Skeletal muscle tissue (tissue), 4 donors: ENCODE results near the gene UGT2B7. TPM values are rescaled to one million over a fixed set of nuclear protein-coding genes. Genes with fewer than 3 reads are reported as not detected.
"Not testable (repeated sequence)": the region's sequence is repeated elsewhere in the genome, so short reads cannot be mapped to it uniquely, and the experiment has no call there.

ENCODE experiments used
- H3K27ac ChIP-seq: one replicate; pipeline ENCODE4 v1.7.0; 2013; ENCODE audit warnings: mild to moderate bottlenecking, low read depth, low read length, inconsistent platforms
- H3K27me3 ChIP-seq, 3 donors: one replicate each; pipeline ENCODE4 v1.7.0; 2013; ENCODE audit warnings: low read length in 3 of 3; ENCODE audit not compliant: control insufficient read depth in 3 of 3, insufficient read depth in 3 of 3
- H3K36me3 ChIP-seq, 3 donors: one replicate each; pipeline ENCODE4 v1.7.0; 2013; ENCODE audit warnings: low read length in 3 of 3; ENCODE audit not compliant: control insufficient read depth in 3 of 3, insufficient read depth in 3 of 3
- H3K4me1 ChIP-seq, 3 donors: one replicate each; pipeline ENCODE4 v1.7.0; 2013; ENCODE audit warnings: low read length in 3 of 3, mild to moderate bottlenecking in 3 of 3; ENCODE audit not compliant: control insufficient read depth in 3 of 3, insufficient read depth in 3 of 3
- H3K4me3 ChIP-seq, 3 donors: one replicate each; pipeline ENCODE4 v1.7.0; 2013; ENCODE audit warnings: low read length in 3 of 3
- H3K9ac ChIP-seq, 3 donors: one replicate each; pipeline ENCODE4 v1.7.0; 2013; ENCODE audit warnings: low read length in 3 of 3, mild to moderate bottlenecking in 3 of 3, moderate library complexity in 2 of 3, low read depth in 1 of 3
- H3K9me3 ChIP-seq, 3 donors: one replicate each; pipeline ENCODE4 v1.7.0; 2013; ENCODE audit warnings: low read length in 3 of 3; ENCODE audit not compliant: control insufficient read depth in 3 of 3
- total RNA-seq: library from RNA; depleted of rRNA; stranded (reverse); fragments of >200 nt; gene quantifications from one replicate; pipeline ENCODE4 v1.2.3, GENCODE V29; 2014
- donor health status: Osteomylitis.

Gene UGT2B7
- total RNA-seq, 1 donor from 2014 or later = not detected

GRCh38 chr4:69099910-69100309, 3.6 kb downstream of the UGT2B7 start:
- Histone ChIP-seq H3K4me3 (no peak overlapping the region), H3K36me3 (no peaks in the 10 kb centered on the region), H3K9ac (no peak overlapping the region), H3K9me3 (no peaks in the 10 kb centered on the region), H3K4me1 (no peaks in the 10 kb centered on the region), H3K27me3 (no peaks in the 10 kb centered on the region), H3K27ac (no peak overlapping the region)

- not testable (repeated sequence) for H3K27ac ChIP-seq, H3K9ac ChIP-seq, H3K36me3 ChIP-seq, H3K27me3 ChIP-seq, H3K4me3 ChIP-seq, H3K9me3 ChIP-seq, H3K4me1 ChIP-seq
Observed at GRCh38 chr4:69102668-69103067, 6.4 kb downstream of the UGT2B7 start.

- H3K9ac ChIP-seq = no peak overlapping the region
- no peak overlapping the region for H3K27ac ChIP-seq
- H3K27me3 ChIP-seq = no peaks in the 10 kb centered on the region
- H3K4me3 ChIP-seq = no peak overlapping the region
- H3K36me3 ChIP-seq = no peaks in the 10 kb centered on the region
- H3K4me1 ChIP-seq = no peaks in the 10 kb centered on the region
- no peaks in the 10 kb centered on the region for H3K9me3 ChIP-seq
Observed at GRCh38 chr4:69104719-69105275, 8.5 kb downstream of the UGT2B7 start.

DNA sequence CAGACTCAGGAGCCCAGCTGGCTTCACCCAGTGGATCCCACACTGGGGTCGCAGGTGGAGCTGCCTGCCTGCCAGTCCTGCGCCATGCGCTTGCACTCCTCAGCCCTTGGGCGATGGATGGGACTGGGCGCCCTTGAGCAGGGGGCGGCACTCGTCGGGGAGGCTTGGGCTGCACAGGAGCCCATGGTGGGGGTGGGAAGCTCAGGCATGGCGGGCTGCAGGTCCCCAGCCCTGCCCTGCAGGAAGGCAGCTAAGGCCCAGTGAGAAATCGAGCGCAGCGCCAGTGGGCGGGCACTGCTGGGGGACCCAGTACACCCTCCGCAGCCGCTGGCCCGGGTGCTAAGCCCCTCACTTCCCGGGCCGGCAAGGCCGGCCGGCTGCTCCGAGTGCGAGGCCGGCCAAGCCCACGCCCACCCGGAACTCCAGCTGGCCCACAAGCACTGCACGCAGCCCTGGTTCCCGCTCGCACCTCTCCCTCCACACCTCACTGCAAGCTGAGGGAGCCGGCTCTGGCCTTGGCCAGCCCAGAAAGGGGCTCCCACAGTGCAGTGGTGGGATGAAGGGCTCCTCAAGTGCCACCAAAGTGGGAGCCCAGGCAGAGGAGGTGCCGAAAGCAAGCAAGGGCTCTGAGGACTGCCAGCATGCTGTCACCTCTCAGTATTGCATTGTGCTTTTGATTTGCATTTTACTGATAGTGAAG, 19.0 kb downstream of the UGT2B7 start:
- H3K27ac ChIP-seq, H3K9ac ChIP-seq, H3K4me3 ChIP-seq, H3K4me1 ChIP-seq, H3K27me3 ChIP-seq, H3K9me3 ChIP-seq, H3K36me3 ChIP-seq: not testable (repeated sequence)

DNA sequence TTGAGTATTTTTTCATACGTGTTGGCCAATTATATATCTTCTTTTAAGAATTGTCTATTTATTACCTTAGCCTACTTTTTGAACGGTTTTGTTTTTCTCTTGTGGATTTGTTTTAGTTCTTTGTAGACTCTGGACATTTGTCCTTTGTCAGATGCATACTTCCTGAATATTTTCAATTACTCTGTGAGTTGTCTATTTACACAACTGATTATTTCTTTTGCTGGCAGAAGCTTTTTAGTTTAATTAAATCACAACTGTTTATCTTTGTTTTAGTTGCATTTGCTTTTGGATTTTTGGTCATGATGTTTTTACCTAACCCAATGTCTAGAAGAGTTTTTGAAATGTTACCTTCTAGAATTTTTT, 19.6 kb downstream of the UGT2B7 start:
- no peaks in the 10 kb centered on the region for H3K27me3 ChIP-seq

DNA sequence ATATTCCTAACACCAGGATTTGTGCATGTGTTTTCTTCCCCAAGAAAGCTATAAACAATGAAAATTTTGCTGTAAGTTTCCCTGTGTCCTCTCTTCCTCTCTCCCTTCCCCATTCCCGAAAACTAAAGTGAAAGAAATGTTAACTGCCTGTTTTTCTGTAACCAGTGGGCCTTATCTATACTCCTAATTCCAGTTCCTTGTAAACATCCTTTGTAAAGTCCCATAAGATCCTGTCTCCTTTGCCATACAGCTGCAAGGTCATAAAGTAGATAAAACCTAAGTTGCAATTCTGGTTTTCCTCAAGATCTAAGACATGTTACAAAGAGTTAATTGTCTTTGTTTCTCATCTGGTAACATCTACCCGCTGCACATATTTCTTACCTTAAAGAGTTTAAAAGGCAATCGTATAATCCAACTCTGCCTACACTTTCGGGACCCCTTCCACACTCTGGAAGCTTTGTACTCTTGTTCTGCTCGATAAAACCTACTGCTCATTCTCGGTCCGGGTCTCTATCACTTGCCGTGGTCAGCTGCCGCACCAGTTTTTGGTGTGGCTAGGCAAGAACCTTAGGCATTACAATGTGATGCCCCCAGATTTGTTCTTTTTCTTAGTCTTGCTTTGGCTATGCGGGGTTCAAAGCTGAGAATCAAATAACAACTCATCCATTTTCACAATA, 20.5 kb downstream of the UGT2B7 start:
- Histone ChIP-seq H3K27ac (no peak overlapping the region), H3K27me3 (no peaks in the 10 kb centered on the region)

More for the DNA sequence above, 19.6 kb downstream of the UGT2B7 start:
- H3K36me3 ChIP-seq = no peaks in the 10 kb centered on the region
- no peaks in the 10 kb centered on the region for H3K9me3 ChIP-seq
- no peak overlapping the region for H3K4me3 ChIP-seq
- no peaks in the 10 kb centered on the region for H3K4me1 ChIP-seq
- no peak overlapping the region for H3K27ac ChIP-seq
- H3K9ac ChIP-seq = no peak overlapping the region

GRCh38 chr4:69120870-69121269, 24.6 kb downstream of the UGT2B7 start:
- no peak overlapping the region for H3K4me3 ChIP-seq
- no peaks in the 10 kb centered on the region for H3K4me1 ChIP-seq
- no peak overlapping the region for H3K9ac ChIP-seq
- H3K27me3 ChIP-seq = no peaks in the 10 kb centered on the region
- H3K36me3 ChIP-seq = no peaks in the 10 kb centered on the region
- H3K27ac ChIP-seq = no peak overlapping the region
- no peaks in the 10 kb centered on the region for H3K9me3 ChIP-seq

More for the DNA sequence above, 20.5 kb downstream of the UGT2B7 start:
- Histone ChIP-seq H3K36me3 (no peaks in the 10 kb centered on the region), H3K4me3 (no peak overlapping the region), H3K9ac (no peak overlapping the region), H3K9me3 (no peaks in the 10 kb centered on the region), H3K4me1 (no peaks in the 10 kb centered on the region)

- Histone ChIP-seq H3K4me1 (no peaks in the 10 kb centered on the region), H3K4me3 (no peak overlapping the region), H3K36me3 (no peaks in the 10 kb centered on the region), H3K9ac (no peak overlapping the region), H3K9me3 (no peaks in the 10 kb centered on the region), H3K27me3 (no peaks in the 10 kb centered on the region), H3K27ac (no peak overlapping the region)
Observed at GRCh38 chr4:69122476-69122875, 26.2 kb downstream of the UGT2B7 start.

- H3K4me3 ChIP-seq = no peak overlapping the region
- no peaks in the 10 kb centered on the region for H3K9me3 ChIP-seq
- no peak overlapping the region for H3K27ac ChIP-seq
- H3K4me1 ChIP-seq = no peaks in the 10 kb centered on the region
- no peaks in the 10 kb centered on the region for H3K36me3 ChIP-seq
- no peaks in the 10 kb centered on the region for H3K27me3 ChIP-seq
- no peak overlapping the region for H3K9ac ChIP-seq
Observed at GRCh38 chr4:69124941-69125340, 28.7 kb downstream of the UGT2B7 start.

DNA sequence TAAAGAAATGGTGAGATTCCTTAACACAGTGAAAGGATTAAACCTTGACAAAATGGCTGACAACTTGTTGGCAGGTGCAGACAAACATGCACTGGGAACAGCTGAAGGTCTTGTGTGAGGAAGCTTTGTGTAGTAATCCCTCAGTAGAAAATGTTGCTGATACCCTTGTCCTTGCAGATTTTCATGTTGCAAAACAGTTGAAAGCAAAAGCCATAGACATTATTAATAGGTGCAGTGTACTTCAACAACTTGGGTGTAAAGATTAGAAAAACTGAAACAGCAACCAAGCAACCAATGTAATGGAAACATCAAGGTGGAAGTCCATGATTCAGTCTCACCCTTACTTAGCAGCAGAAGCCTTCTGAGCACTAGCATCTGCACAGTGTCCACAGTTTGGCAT, 29.8 kb downstream of the UGT2B7 start:
- H3K36me3 ChIP-seq = no peaks in the 10 kb centered on the region
- no peaks in the 10 kb centered on the region for H3K9me3 ChIP-seq
- no peaks in the 10 kb centered on the region for H3K4me1 ChIP-seq
- H3K4me3 ChIP-seq = no peak overlapping the region
- no peak overlapping the region for H3K9ac ChIP-seq
- H3K27ac ChIP-seq = no peak overlapping the region
- H3K27me3 ChIP-seq = no peaks in the 10 kb centered on the region
